Ammon's horn (tissue), 1 donor: ENCODE data around the gene EYA2.
A peak's percentile ranks its signal among the peaks of the same experiment; 100 is the strongest.
"Not testable (repeated sequence)": the region's sequence is repeated elsewhere in the genome, so short reads cannot be mapped to it uniquely, and the experiment has no call there.

Source experiments
- DNase-seq: peaks from one replicate; pipeline ENCODE4 v3.0.0-alpha.2; 2016; ENCODE audit warnings: low spot score

The EYA2 gene

GRCh38 chr20:47178277-47178676 is 283.6 kb downstream of the EYA2 start:
- DNase-seq: no peak

GRCh38 chr20:47178851-47179250 is 284.2 kb downstream of the EYA2 start:
- DNase-seq: no peak

- DNase-seq: no peak
Observed at GRCh38 chr20:47179267-47179666, 284.6 kb downstream of the EYA2 start.

GRCh38 chr20:47181056-47181862 is 286.6 kb downstream of the EYA2 start:
- no peak for DNase-seq

- no peak for DNase-seq
Observed at GRCh38 chr20:47183367-47183766, 288.7 kb downstream of the EYA2 start.

- DNase-seq: no peak
Observed at GRCh38 chr20:47187450-47188195, 293.0 kb downstream of the EYA2 start.

GRCh38 chr20:47188540-47188939 is 293.9 kb downstream of the EYA2 start:
- DNase-seq: no peak

- DNase-seq: no peak
Observed at GRCh38 chr20:47189060-47189459, 294.4 kb downstream of the EYA2 start.

- DNase-seq: no peak
Observed at GRCh38 chr20:47191074-47191673, 296.5 kb downstream of the EYA2 start.

- DNase-seq: no peak
Observed at GRCh38 chr20:47191956-47192355, 297.3 kb downstream of the EYA2 start.

GRCh38 chr20:47195573-47195972 is 300.9 kb downstream of the EYA2 start:
- no peak for DNase-seq

GRCh38 chr20:47196091-47197081 is 301.7 kb downstream of the EYA2 start:
- DNase-seq: peak; percentile 69

- DNase-seq: no peak
Observed at GRCh38 chr20:47198254-47198671, 303.6 kb downstream of the EYA2 start.

- DNase-seq: no peak
Observed at GRCh38 chr20:47198996-47199552, 304.4 kb downstream of the EYA2 start.

- no peak for DNase-seq
Observed at GRCh38 chr20:47201074-47201730, 306.6 kb downstream of the EYA2 start.

GRCh38 chr20:47202733-47203667 is 308.4 kb downstream of the EYA2 start:
- no peak for DNase-seq

- DNase-seq: no peak
Observed at GRCh38 chr20:47204008-47204849, 309.6 kb downstream of the EYA2 start.

- not testable (repeated sequence) for DNase-seq
Observed at GRCh38 chr20:47204850-47205122, 310.1 kb downstream of the EYA2 start.

GRCh38 chr20:47205577-47206123 is 311.0 kb downstream of the EYA2 start:
- peak; percentile 22 for DNase-seq
